Frontal cortex (tissue), 4 donors: ENCODE measurements around the gene STRN. TPM values are rescaled to one million over a fixed set of nuclear protein-coding genes. Genes with fewer than 3 reads are reported as not detected.
"Not testable (repeated sequence)": the region's sequence is repeated elsewhere in the genome, so short reads cannot be mapped to it uniquely, and the experiment has no call there.

Experiments
- DNase-seq, 2 donors: peaks; one replicate each; pipeline ENCODE4 v3.0.0; 2012; ENCODE audit warnings: low spot score in 2 of 2
- FAIRE-seq: peaks from 2 replicates; lab custom pipeline; 2012; peaks lifted over from hg19 to GRCh38; lab: Jason Lieb, UNC
- total RNA-seq: library from RNA; depleted of rRNA; stranded (reverse); fragments of >200 nt; gene quantifications from one replicate; pipeline ENCODE4 v1.2.3, GENCODE V29; 2014
- donor health status: control.
- donor health status: control.
- donor health status: control.

The STRN gene
- total RNA-seq, 1 donor from 2014 or later, result 24.1 TPM

DNA sequence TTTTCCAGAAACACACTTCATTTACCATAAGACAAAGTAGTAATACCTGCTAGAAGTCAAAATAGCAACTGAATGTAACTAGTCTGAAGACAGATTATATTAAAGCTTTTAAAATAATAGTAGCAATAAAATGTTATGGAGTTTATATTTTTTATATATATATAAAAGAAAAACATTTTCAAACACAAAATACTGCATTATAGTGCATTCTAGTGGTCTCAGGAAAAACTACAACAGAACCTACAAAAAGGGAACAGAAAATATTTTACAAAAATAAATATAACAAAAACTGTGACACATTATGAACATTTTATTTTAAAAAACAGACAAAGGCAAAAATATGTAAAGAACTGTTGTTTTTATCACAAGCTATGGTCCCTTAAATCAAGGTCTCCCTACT is 48.0 kb downstream of the STRN start:
- FAIRE-seq (peak; percentile 86), DNase-seq (no peak)

DNA sequence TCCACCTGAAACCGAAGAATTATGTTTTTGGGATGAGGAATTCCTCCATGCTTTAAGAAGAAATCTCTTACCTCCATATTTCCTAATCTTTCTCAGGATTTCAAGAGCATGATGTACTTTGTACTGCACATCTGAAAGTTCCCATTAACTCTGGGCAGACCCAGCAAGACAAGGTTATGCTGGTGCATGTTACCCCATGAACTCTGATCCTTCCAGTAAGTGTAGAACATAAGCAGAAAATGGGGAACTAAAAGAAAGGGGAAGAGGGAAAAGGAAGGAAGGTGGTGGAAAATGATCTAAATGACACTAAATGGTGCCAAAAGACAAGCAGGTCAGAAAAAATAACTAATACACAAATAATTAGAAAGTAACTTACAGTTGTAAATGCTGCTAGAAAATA is 50.7 kb downstream of the STRN start:
- DNase-seq (no peak), FAIRE-seq (no peak)

DNA sequence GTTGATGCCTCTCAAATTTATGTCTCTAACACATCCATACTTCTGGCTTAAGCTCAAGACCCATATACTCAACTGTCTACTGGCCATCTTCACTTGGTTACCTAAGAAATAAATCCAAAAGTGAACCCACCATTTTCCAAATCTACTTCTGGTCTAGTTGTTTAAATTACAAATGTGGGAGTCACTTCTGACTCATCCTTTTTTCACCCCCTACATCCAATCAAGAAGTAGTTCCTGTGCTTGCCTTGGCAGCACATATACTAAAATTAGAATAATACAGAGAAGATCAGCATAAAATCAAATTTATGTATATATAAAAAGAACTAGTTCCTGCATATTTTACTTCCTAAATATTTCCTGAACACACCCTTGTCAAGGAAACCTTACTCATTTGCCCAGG is 53.6 kb downstream of the STRN start:
- FAIRE-seq (no peak), DNase-seq (no peak)

DNA sequence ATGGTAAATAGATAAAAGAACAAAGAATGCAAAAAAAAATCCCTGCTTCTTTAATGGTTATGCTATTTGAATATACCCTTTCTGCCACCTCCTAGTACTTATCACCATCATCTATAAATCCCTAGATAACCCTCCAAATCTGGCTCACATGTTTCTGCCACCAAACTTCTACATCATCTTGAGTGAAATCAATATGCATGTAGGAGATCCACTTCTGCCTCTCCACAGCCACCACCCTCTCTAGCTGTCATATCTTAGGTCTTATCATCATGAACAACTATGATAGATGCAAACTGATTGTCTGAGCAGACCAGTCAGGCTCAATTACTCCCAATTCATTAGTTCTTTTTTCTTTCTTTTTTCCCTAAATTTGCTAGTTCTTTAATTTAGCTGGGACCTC is 55.3 kb downstream of the STRN start:
- FAIRE-seq (no peak), DNase-seq (no peak)

DNA sequence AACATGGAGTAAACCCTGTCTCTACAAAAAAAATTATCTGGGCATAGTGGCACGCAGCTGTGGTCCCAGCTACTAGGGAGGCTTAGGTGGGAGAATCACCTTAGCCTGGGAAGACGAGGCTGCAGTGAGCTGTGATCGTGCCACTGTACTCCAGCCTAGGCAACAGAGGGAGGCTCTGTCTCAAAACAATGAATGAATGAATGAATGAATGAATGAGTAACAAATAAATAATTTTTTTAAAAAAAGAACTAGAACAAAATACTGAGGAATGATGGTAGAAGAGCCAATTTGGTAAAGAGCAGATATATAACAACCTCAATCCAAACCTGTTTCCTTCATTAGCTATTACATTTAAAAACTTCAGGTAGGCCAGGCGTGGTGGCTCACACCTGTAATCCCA is 60.1 kb downstream of the STRN start:
- FAIRE-seq (no peak), DNase-seq (no peak)

DNA sequence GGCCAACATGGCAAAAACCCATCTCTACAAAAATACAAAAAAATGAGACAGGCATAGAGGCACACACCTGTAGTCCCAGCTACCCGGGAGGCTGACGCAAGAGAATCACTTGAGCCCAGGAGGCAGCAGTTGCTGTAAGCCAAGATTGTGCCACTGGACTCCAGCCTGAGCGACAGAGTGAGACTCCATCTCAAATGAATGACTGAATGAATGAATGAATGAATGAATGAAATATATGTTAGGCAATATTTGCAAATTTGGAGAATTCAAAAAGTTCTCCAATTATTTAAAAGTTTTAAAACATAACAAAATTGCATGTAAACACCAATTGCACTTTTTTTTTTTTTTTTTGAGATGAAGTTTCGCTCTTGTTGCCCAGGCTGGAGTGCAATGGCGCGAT is 61.7 kb downstream of the STRN start:
- FAIRE-seq (no peak), DNase-seq (no peak)

DNA sequence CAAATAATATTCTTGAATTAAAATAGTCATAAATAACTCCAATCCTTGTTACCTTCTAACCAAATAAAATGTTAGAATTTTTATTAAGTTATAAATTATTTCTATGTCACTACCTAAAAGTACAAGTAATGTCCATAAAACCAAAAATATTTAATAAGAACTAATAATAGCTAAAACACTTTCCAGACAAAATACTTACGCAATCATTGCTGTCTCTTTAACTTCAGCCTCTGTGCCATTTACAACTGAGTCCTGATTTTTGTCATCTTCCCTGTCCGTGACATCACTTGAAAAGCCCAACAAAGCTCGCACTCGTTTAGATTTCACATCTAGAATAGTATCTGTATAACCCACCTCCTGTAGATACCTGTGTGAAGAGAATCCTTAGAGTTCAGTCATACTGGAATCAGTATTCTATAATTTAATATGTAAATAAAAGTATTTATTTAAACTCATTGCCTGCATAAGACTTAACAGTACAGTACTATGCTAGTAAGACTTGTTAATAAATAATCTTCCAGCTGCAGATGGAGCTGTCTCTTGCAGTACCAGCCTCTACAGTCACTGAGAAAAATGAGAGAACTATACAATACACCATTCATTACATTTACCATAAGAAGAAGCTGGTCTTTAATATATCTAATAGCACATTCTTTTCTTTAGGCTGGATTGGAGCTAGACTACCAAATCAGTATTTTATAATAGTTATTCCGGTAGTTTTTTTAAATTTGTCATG is 63.8 kb downstream of the STRN start:
- peak; percentile 97 for FAIRE-seq
- no peak for DNase-seq

DNA sequence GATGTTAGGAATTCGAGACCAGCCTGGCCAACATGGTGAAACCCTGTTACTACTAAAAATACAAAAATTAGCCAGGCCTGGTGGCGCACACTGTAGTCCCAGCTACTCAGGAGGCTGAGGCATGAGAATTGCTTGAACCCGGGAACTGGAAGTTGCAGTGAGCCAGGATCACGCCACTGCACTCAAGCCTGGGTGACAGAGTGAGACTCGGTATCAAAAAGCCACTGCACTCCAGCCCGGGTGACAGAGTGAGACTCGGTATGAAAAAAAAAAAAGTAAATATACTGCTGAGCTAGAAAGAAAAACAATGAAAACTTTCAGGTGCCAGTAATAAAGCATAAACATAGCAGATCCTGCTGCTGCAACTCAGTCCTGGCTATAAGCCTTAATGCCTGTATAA is 73.5 kb downstream of the STRN start:
- FAIRE-seq (no peak), DNase-seq (no peak)

DNA sequence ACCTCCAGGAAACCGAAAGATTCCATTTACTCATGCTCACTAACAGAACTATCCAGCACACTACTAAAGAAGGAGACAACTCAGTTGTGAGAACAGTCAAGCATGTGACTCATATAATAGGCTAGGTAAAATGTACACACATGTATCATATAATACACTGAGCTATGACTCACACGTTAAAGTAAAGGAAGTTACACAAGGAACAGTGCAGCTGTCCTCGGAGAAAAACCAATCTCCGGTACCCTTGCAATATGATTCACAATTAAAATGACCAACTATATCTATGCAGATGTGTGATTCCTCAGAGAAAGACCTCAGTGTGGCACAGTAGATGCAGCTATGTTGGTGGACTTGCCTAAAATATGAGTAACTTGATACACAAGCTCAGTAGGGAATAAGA is 76.5 kb downstream of the STRN start:
- FAIRE-seq (no peak), DNase-seq (peak in 1 of 2 donors; percentile 10)

DNA sequence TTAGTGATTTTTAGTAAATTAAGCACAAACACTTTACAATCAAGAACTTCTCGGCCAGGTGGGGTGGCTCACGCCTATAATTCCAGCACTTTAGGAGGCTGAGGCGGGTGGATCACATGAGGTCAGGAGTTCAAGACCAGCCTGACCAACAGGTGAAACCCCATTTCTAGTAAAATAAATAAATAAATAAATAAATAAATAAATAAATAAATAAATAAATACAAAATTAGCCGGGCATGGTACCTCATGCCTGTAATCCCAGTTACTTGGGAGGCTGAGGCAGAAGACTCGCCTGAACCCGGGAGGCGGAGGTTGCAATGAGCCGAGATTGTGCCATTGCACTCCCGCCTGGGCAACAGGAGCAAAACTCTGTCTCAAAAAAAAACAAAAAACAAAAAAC is 79.2 kb downstream of the STRN start:
- DNase-seq, FAIRE-seq: not testable (repeated sequence)

DNA sequence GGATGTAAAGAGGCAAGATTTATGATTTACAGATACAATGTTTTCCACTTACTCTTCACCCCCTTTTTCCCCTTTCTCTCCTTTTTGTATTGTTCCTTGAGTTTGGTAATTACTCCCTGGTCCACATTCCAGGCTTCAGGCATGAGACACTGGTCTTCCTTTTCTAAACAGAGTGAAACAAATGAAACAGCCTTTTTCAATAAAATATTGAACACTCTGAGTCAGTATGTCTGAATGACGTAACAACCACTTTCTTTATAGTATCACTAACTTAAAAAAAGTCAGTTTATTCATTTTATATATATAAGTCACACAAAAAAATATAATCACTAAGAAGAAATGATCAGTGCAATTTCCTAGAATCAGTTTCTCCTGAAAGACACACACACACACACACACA is 79.7 kb downstream of the STRN start:
- no peak for FAIRE-seq
- no peak for DNase-seq

DNA sequence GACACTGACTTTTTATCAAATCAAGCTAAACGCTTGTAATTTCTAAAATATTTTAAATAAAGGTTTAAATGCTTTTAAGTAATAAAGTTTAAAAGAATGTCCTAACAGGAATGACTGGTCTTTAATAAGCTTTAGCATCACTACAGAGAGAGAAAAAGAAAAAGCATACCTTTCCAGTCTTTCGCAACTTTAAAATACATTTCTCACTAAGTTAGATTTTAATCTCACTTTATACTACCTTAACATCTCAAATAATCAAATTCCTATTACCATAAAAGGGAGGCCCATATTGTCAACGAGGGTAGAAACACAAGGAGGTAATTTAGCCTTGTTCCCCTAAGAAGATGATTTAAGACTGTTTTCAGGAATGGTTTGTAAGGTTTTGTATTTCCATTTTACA is 80.7 kb downstream of the STRN start:
- FAIRE-seq (peak; percentile 48), DNase-seq (no peak)

DNA sequence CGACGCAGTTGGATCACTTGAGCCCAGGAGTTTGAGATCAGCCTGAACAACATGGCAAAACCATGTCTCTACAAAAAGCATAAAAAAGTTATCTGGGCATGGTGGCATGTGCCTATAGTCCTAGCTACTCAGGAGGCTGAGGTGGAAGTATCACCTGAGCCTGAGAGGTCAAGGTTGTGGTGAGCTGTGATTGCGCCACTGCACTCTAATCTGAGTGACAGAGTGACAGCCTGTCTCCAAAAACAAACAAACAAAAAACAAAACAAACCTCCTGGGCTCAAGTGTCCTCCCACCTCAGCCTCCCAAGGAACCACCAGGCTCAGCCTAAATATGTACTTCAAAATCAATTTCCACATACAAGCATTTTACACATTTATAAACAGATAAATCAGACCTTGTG is 83.8 kb downstream of the STRN start:
- DNase-seq (no peak), FAIRE-seq (no peak)

DNA sequence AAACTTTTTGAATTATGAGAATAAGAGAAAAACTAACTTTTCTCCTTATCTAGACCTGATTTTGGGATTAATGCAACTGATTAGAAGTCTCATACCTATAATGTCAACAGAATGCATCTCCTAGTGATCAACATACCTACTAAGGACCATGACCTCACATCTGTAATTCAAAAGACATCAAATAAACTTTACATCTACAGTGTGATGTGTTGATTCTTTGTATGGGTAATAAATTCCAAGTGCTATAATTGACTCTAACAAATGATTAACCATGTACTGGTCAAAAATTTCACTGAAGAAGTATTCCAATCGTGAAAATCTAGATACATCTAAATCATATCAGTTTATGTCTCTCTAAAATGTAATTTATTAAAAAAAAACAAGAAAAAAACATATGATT is 84.5 kb downstream of the STRN start:
- FAIRE-seq, result peak; percentile 43
- DNase-seq, result no peak

DNA sequence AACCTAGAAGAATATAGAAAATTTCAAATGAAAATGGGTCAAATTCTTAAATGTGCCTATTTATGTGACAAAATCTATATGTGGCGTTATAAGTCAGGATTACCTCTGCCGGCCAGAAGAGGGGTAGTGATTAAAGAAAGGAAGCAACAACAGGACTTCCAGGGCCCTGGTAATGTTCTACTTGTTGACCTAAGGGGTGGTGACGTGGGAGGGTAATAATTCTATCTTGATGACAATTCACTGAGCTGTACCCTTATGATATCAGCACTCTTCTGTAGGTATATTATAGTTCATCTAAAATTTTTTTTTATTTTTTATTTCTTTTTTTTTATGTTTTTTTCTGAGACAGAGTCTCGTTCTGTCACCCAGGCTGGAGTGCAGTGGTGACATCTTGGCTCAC is 87.9 kb downstream of the STRN start:
- FAIRE-seq, result no peak
- no peak for DNase-seq

DNA sequence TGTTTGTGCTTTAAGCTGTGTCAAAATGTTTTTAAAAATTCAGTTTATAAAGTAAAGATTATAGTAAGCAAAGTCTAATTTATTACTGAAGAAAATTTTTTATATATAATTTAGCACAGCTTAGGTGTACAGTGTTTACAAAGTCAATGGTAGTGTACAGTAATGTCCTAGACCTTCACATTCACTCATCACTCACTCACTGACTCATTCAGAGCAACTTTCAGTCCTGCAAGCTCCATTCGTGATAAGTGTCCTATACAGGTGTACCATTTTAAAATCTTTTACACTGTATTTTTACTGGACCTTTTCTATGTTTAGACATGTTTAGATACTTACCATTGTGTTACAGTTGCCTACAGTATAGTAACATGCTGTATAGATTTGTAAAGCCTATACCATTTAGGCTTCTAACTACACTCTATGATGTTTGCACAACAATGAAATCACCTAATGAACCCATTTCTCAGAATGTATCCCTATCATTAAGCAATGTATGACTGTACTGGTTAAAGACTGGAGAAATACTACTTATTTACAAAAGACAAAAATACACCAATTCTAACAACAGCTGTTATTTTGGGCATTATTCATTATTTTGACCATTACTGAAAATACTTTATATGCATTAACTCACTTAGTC is 95.1 kb downstream of the STRN start:
- no peak for FAIRE-seq
- DNase-seq, result no peak

DNA sequence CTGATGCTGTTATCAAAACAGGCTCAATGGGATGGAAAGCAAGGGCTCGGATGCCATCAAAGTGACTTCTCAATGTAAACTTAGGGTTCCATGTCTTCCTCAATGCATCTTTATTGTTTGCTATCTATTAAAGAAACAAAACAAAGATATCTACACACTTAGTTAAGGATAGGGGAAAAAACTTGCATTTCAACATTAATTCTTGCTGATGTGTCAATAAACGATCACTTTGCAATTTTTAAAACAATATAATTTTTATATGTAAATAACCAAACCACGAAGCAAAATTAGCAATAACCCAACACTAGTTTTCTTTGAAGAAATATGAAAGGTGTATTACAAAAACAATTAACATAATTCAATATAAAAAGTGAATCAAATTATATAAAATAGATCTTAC is 96.7 kb downstream of the STRN start:
- FAIRE-seq, result peak; percentile 62
- no peak for DNase-seq

DNA sequence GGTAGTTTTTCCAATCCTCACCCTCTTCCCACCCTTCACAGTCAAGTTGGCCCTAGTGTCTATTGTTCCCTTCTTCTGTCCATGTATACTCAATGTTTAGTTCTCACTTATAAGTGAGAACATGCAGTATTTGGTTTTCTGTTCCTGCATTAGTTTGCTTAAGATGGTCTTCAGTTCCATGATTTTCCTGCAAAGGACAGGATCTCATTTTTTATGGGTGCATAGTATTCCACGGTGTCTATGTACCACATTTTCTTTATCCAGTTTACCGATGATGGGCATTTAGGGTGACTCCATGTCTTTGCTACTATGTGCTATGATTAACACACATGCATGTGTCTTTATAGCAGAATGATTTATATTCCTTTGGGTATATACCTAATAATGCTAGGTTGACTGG is 104.4 kb downstream of the STRN start:
- no peak for FAIRE-seq
- DNase-seq, result no peak

DNA sequence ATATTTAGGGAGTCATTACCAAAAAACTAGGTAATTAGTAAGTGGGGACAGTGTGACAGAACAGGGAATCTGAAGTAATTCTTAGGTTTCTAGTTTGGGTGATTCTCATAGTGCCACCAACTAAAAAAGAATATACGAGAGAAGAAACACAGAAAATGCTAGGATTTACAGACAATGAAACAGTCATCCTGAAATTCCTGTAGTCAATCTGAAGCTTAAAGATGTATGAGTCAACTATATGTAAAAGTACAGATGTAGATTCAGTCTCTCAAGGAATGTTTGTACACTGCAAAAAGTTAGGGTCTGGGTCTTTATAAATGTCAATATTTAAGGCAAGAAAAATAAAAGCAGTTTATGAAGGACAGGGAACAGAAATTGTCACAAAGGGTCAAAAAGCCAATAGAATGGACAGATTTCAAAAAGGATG is 107.0 kb downstream of the STRN start:
- FAIRE-seq (no peak), DNase-seq (no peak)

DNA sequence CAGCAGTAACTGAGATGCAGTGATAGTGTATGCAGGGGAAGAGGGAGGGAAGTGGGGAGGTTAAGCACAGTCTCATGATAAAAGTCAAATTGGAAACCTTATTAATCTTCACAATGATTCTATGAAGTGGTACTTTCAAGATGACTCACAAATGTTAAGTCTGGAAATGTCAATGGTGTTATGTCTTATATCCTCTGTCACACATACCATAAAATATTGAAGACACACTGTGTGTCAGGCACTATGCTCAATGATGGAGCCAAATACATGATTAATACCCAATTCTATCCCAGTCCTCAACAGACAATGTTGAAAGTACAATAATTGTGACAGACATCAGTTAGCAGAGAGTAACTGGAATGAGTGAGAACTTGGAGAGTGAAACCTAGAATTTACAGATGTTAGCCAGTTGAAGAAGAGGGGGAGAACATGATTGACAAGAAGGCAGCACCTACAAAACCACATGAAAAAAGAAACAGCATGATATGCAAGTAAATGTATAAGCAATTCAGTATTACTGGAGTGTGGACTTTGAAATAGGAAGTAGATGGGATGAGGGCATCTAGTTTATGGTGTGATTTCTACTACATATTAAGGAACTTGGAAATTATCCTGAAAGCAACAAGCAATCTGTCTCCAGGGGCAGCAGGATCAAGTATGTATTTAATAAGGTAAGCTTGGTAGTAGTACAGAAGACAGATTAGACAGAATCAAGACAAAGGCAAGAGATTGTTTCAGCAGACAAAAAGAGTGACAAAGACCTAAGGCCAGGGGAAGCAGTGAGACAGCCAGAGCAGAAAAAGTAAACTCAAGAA is 107.6 kb downstream of the STRN start:
- DNase-seq, result no peak
- FAIRE-seq, result no peak

DNA sequence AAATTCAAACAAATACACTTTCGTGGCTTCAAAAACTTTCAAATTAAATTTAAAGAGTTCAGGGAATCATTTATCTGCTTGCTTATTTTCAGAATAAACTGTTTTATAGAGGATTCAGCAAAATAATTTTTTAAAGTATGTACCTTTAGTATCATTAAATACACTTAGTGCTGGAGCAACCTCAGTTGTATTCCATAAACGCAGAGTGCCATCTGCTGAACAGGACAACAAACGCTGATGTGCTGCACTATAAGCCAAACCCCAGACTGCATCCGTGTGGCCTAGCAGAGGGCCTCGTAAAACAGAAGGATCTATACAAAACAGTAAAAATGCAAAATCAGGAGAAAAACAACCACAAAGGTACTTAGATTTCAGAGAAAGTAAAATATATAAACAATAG is 108.6 kb downstream of the STRN start:
- FAIRE-seq, result no peak
- DNase-seq, result no peak
